GM19351 (cell line): ENCODE data around the gene SERINC5.
"Not testable (repeated sequence)": the region's sequence is repeated elsewhere in the genome, so short reads cannot be mapped to it uniquely, and the experiment has no call there.

Experiments
- ATAC-seq: cut with Tn5 transposase; IDR thresholded peaks from one replicate; pipeline ENCODE4 v1.9.1; 2021; ENCODE audit warnings: mild to moderate bottlenecking, moderate library complexity; ENCODE audit not compliant: unreplicated experiment

Gene SERINC5

GRCh38 chr5:80255811-80256712, at the start of gene SERINC5:
SERINC5 (minus strand) TSS chr5:80256048; CDS start chr5:80255922, 126 bp downstream.
- ATAC-seq, result peak; percentile 79

GRCh38 chr5:80302636-80303035, 46.8 kb upstream of the SERINC5 start:
- no peak for ATAC-seq

GRCh38 chr5:80301342-80301741, 45.5 kb upstream of the SERINC5 start:
- not testable (repeated sequence) for ATAC-seq

DNA sequence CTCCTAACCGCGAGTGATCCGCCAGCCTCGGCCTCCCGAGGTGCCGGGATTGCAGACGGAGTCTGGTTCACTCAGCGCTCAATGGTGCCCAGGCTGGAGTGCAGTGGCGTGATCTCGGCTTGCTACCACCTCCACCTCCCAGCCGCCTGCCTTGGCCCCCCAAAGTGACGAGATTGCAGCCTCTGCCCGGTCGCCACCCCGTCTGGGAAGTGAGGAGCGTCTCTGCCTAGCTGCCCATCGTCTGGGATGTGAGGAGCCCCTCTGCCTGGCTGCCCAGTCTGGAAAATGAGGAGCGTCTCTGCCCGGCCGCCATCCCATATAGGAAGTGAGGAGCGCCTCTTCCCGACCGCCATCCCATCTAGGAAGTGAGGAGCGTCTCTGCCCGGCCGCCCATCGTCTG, 44.9 kb upstream of the SERINC5 start:
- ATAC-seq, result not testable (repeated sequence)

DNA sequence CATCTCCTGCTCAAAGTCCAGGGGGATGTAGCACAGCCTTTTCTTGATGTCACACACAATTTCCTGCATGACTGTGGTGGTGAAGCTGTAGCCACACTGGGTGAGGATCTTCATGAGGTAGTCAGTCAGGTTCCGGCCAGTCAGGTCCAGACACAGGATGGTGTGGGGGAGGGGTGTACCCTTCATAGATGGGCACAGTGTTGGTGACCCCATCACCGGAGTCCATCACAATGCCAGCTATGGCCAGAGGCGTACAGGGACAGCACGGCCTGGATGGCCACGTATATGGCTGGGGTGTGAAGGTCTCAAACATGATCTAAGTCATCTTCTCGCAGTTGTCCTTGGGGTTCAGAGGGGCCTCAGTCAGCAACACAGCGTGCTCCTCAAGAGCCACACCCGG, 44.3 kb upstream of the SERINC5 start:
- no peak for ATAC-seq

DNA sequence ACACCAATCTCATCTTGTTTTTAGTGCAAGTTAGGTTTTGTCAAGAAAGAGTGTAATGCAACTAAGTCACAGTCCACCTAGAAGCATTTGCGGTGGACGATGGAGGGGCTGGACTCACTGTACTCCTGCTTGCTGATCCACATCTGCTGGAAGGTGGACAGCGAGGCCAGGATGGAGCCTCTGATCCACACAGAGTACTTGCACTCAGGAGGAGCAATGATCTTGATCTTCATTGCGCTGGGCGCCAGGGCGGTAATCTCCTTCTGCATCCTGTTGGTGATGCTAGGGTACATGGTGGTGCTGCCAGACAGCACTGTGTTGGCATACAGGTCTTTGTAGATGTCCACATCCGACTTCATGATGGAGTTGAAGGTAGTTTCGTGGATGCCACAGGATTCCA, 43.8 kb upstream of the SERINC5 start:
- no peak for ATAC-seq

DNA sequence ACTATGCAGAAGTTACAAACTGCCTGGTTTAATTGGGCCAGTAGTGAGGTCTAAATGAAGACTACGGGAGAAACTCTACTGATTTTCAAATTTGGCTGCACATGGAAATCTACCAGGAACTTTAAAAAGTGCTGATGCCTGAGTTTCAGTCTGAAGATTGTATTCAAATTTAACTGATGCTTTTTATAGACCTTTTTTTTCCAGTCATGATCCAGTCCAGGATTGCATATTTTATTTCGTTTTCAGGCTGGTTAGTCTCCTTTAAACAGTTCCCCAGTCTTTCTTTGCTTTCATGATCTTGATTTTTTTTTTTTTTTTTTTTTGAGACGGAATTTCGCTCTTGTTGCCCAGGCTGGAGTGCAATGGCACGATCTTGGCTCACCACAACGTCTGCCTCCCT, 40.3 kb upstream of the SERINC5 start:
- no peak for ATAC-seq

DNA sequence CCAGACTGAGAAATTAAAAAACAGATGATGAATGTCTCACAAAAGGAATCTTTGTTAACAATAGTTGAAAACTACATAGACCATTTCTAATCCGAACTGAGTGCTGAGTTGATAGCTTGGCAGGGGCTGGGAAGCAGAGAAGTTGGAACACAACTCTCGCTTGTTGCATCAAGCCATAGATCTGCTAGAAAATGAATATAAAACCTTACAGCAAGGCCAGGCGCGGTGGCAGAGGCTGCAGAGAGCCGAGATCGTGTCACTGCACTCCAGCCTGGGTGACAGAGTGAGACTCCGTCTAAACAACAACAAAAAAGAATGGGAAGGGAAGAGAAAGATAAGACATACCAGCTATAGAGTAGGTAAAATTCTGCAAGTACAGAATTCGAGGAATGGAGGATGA, 35.9 kb upstream of the SERINC5 start:
- no peak for ATAC-seq

DNA sequence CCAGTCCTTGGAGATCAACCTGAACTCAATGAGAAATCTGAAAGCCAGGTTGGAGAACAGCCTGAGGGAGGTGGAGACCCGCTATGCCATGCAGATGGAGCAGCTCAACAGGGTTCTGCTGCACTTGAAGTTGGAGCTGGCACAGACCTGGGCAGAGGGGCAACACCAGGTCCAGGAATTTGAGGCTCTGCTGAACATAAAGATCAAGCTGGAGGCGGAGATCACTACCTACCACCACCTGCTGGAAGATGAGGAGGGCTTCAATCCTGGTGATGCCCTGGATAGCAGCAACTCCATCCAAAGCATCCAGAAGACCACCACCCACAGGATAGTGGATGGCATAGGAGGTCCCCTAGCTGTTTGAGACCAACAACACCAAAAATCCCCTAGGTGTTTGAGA, 33.5 kb upstream of the SERINC5 start:
- ATAC-seq, result no peak

GRCh38 chr5:80288177-80288576, 32.3 kb upstream of the SERINC5 start:
- ATAC-seq, result no peak

- no peak for ATAC-seq
Observed at GRCh38 chr5:80284720-80285119, 28.9 kb upstream of the SERINC5 start.

- ATAC-seq, result no peak
Observed at GRCh38 chr5:80283360-80283759, 27.5 kb upstream of the SERINC5 start.

DNA sequence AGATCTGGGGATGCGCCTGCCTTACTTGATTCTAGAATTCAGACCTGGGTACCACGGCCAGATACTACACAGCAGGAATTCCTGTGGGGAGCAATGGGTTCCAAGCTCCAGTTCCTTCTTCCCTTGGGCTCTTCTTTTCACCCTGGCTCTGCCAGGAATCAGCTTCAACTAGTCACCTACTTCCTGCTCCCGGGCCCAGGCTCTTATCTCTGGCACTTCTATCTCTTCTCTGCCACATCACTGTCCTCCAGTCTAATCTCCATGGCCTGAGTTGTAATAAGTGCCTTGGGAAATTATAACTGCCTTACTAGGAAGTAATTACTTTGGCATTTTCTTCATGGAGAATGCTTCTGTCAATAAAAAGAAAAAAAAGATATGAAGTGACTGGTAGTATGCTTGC, 26.2 kb upstream of the SERINC5 start:
- no peak for ATAC-seq

DNA sequence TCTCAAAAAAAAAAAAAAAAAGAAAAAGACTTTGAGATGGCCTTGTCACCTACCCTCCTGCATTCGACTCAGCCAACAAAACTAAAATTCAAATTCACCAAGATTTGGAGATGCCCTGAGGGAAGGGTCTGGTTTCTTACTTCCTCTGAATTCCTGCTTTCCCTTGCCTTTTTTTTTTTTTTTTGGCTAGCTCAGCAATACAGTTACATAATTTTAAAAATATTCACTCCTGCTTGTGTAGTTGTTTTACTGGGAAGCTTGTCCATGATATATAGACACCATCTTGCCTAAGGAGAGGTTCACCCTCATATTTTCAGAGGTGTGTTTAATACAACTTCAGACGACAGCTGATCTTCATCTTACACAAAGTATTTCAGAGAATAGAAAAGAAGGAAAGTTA, 21.3 kb upstream of the SERINC5 start:
- no peak for ATAC-seq

DNA sequence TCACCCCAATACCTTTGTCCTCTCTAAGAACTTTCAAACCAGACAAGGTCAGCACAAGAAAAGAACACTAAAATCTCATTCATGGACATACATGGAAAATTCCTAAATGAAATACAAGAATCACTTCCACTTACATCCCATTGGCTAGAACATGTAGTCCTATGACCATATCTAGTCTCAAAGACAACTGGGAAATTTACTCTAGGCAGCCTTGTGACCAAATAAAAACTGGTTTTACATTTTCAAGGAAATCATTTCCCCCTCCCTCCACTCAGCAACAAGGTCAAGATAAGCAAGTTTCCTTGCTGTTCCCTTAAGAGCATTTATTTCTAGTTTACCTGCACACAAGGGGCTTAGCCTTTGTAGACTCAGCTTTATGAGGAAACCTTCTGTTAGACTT, 20.3 kb upstream of the SERINC5 start:
- no peak for ATAC-seq

- no peak for ATAC-seq
Observed at GRCh38 chr5:80275347-80275746, 19.5 kb upstream of the SERINC5 start.

- ATAC-seq, result not testable (repeated sequence)
Observed at GRCh38 chr5:80270543-80270942, 14.7 kb upstream of the SERINC5 start.

- no peak for ATAC-seq
Observed at GRCh38 chr5:80269991-80270438, 14.2 kb upstream of the SERINC5 start.

DNA sequence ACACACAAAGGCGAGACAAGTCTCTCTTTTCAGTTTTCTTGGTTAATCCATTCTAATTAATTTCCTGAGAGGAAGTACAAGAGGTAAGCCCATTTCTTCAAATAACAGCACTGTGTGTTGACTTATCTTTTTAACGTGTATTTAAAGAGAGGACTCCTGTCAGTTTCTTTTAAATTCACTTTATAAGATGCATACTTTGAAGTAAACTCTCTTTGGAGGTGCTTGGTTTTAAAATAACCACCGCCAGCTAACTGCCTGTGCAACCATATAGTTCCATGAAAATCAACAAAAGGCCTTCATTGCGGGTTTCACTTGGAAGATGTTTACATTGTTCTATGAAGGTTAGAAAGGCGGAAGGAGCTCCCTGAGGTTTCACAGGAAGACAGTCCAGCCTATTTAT, 13.1 kb upstream of the SERINC5 start:
- ATAC-seq, result no peak

GRCh38 chr5:80266566-80266965, 10.7 kb upstream of the SERINC5 start:
- no peak for ATAC-seq

DNA sequence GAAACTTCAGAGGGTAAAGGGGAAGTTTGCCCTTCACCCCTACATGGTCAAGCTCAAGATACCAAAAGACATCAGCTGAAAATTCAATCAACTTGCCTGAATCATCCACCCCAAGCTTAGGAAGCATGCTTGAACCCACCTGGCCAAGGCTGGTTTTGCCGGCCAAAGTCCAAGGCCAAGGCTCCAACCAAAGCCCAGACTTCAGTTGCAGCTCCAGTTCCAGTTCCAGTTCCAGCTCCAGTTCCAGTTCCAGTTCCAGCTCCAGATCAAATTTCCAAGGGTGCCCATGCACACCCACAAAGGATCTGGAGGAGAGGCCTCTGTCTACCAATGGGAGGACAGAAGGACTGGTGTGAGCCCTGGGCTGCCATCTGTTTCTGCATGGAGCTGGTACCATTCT, 4.6 kb upstream of the SERINC5 start:
- no peak for ATAC-seq

DNA sequence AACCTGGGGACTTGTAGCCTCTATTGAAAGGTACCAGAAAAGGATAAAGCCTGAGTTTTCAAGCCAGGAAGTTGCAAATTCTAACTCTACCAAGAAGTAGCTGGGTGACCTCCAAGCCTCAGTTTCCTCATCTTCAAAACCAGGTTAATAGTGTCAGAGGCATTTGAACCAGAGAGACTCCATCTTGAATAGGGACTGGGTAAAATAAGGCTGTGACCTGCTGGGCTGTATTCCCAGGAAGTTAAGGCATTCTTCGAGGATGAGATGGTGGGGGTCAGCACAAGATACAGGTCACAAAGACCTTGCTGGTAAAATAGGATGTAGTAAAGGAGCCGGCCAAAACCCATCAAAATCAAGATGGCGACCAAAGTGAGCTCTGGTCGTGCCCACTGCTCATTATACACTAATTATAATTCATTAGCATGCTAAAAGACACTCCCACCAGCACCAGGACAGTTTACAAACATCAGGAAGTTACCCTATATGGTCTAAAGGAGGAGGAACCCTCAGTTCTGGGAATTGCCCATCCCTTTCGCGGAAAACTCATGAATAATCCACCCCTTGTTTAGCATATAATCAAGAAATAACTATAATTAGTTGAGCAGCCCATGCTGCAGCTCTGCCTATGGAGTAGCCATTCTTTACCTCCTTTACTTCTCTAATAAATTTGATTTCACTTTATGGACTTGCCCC, 3.8 kb upstream of the SERINC5 start:
- ATAC-seq, result no peak
